Astrocyte (in vitro differentiated cells and primary cell): Measurements from ENCODE around the gene JADE1. TPM values are rescaled to one million over a fixed set of nuclear protein-coding genes. Genes with fewer than 3 reads are reported as not detected.
A peak's percentile ranks its signal among the peaks of the same experiment; 100 is the strongest.

ENCODE experiments used
- DNase-seq: peaks from one replicate; pipeline ENCODE4 v3.0.0-alpha.2; 2010; ENCODE audit warnings: low read depth
- FAIRE-seq: peaks from 2 replicates; lab custom pipeline; 2011; peaks lifted over from hg19 to GRCh38; lab: Jason Lieb, UNC
- H2AFZ ChIP-seq: 2 replicates; pipeline ENCODE4 v1.6.0; 2012; ENCODE audit warnings: low read depth, low read length, inconsistent platforms
- H3K27ac ChIP-seq: 2 replicates; pipeline ENCODE4 v1.5.1; 2011; ENCODE audit warnings: low read depth, low read length, inconsistent platforms
- H3K27me3 ChIP-seq: 2 replicates; pipeline ENCODE4 v1.6.0; 2011; ENCODE audit warnings: low read length, inconsistent platforms; ENCODE audit not compliant: insufficient read depth
- H3K36me3 ChIP-seq: 2 replicates; pipeline ENCODE4 v1.5.1; 2011; ENCODE audit warnings: low read length, inconsistent platforms; ENCODE audit not compliant: insufficient read depth
- H3K4me1 ChIP-seq: 2 replicates; pipeline ENCODE4 v1.5.1; 2011; ENCODE audit warnings: low read length, inconsistent platforms; ENCODE audit not compliant: insufficient read depth
- H3K4me2 ChIP-seq: 2 replicates; pipeline ENCODE4 v1.6.0; 2012; ENCODE audit warnings: low read length, inconsistent platforms
- H3K4me3 ChIP-seq: 2 replicates; pipeline ENCODE4 v1.5.1; 2011; ENCODE audit warnings: low read depth, mild to moderate bottlenecking, low read length, inconsistent platforms; ENCODE audit not compliant: insufficient read depth
- H3K79me2 ChIP-seq: 2 replicates; pipeline ENCODE4 v1.6.0; 2012; ENCODE audit warnings: mild to moderate bottlenecking, low read length, inconsistent platforms; ENCODE audit not compliant: insufficient read depth
- H3K9ac ChIP-seq: 2 replicates; pipeline ENCODE4 v1.6.0; 2012; ENCODE audit warnings: mild to moderate bottlenecking, low read length, inconsistent platforms
- H3K9me3 ChIP-seq: 2 replicates; pipeline ENCODE4 v1.5.1; 2012; ENCODE audit warnings: low read depth, mild to moderate bottlenecking, low read length, inconsistent platforms; ENCODE audit not compliant: insufficient read depth
- H4K20me1 ChIP-seq: 2 replicates; pipeline ENCODE4 v1.6.0; 2012; ENCODE audit warnings: low read length, inconsistent platforms; ENCODE audit not compliant: insufficient read depth
- H3K27ac Mint-ChIP-seq: one replicate; pipeline ENCODE4 v1.8.0; 2021; ENCODE audit warnings: mild to moderate bottlenecking, mixed read lengths; ENCODE audit not compliant: unreplicated experiment
- H3K27me3 Mint-ChIP-seq: one replicate; pipeline ENCODE4 v1.8.0; 2021; ENCODE audit warnings: low read depth, mixed read lengths; ENCODE audit not compliant: unreplicated experiment
- H3K36me3 Mint-ChIP-seq: one replicate; pipeline ENCODE4 v1.8.0; 2021; ENCODE audit warnings: low read depth, mixed read lengths; ENCODE audit not compliant: unreplicated experiment
- H3K4me1 Mint-ChIP-seq: one replicate; pipeline ENCODE4 v1.8.0; 2021; ENCODE audit warnings: low read depth, mixed read lengths; ENCODE audit not compliant: unreplicated experiment
- H3K4me3 Mint-ChIP-seq: one replicate; pipeline ENCODE4 v1.8.0; 2021; ENCODE audit warnings: mild to moderate bottlenecking, moderate library complexity, mixed read lengths; ENCODE audit not compliant: unreplicated experiment
- H3K9me3 Mint-ChIP-seq: one replicate; pipeline ENCODE4 v1.8.0; 2021; ENCODE audit warnings: mild to moderate bottlenecking, mixed read lengths; ENCODE audit not compliant: unreplicated experiment
- EZH2 ChIP-seq: IDR thresholded peaks from 2 replicates; pipeline ENCODE4 v1.6.1; 2012; ENCODE audit warnings: mild to moderate bottlenecking, low read length, inconsistent platforms; ENCODE audit not compliant: insufficient read depth
- total RNA-seq: library from RNA; stranded (reverse); gene quantifications from 2 replicates; pipeline ENCODE4 v1.2.1, GENCODE V29; 2021
- TF ChIP-seq, protein P1 (sequence below): IDR thresholded peaks from 2 replicates; pipeline ENCODE4 v1.5.1; 2011; ENCODE audit warnings: low read depth, mild to moderate bottlenecking, inconsistent platforms, low read length, moderate library complexity; ENCODE audit not compliant: insufficient read depth

Gene JADE1
- total RNA-seq, 1 donor from 2014 or later: 88.3 TPM

DNA sequence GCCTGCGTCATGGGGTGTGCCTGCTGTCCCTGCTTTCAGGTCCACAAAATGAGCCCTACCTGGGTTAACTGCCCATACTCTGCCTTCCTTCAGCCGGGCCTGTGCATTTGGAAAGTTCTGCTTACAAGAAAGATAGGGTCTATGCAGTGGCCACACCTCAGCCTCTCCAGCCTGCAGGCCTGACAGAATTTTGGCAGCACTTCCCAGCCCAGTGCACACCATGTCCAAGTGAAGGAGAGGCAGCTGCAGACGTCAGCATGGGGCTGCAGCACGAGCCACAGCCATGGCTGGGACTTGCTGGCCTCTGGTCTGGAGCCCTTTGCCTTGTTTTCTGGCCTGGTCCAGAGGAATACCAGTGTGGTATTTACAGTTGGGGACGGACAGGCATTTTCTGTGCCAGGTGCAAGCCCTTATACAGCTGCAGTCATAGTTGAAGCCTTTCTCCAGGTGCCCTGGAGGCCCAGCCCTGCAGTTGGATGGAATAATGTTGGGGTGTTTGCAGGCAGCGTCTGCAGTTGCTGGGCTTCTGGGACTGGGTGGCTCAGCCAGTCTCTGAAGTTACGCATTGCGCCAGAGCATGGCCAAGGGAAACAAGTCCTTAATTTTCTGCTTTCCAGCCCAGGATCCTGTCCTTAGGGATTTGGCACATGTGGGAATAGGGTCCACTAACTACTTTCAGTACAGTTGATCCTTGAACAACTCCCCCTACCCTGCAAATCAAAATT is 26.2 kb downstream of the JADE1 start:
- Histone ChIP-seq H4K20me1 (peaks cover 40% of the 10 kb centered on the region), H3K4me2 (no peak overlapping the region), H2AFZ (no peak overlapping the region), H3K4me3 (no peak overlapping the region), H3K36me3 (peaks cover 3% of the 10 kb centered on the region), H3K27ac (no peak overlapping the region), H3K4me1 (peaks cover 12% of the 10 kb centered on the region), H3K79me2 (peaks cover 93% of the 10 kb centered on the region), H3K27me3 (no peaks in the 10 kb centered on the region), H3K9me3 (no peaks in the 10 kb centered on the region), H3K9ac (no peak overlapping the region)
- no peak for FAIRE-seq
- no peak for TF ChIP-seq EZH2
- TF ChIP-seq, protein P1, sequence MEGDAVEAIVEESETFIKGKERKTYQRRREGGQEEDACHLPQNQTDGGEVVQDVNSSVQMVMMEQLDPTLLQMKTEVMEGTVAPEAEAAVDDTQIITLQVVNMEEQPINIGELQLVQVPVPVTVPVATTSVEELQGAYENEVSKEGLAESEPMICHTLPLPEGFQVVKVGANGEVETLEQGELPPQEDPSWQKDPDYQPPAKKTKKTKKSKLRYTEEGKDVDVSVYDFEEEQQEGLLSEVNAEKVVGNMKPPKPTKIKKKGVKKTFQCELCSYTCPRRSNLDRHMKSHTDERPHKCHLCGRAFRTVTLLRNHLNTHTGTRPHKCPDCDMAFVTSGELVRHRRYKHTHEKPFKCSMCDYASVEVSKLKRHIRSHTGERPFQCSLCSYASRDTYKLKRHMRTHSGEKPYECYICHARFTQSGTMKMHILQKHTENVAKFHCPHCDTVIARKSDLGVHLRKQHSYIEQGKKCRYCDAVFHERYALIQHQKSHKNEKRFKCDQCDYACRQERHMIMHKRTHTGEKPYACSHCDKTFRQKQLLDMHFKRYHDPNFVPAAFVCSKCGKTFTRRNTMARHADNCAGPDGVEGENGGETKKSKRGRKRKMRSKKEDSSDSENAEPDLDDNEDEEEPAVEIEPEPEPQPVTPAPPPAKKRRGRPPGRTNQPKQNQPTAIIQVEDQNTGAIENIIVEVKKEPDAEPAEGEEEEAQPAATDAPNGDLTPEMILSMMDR: no peak
- H3K36me3 Mint-ChIP-seq: peaks cover 21% of the 10 kb centered on the region
- H3K27ac Mint-ChIP-seq: no peak overlapping the region
- H3K9me3 Mint-ChIP-seq: no peaks in the 10 kb centered on the region
- peaks cover 40% of the 10 kb centered on the region for H3K4me1 Mint-ChIP-seq
- H3K27me3 Mint-ChIP-seq: no peaks in the 10 kb centered on the region
- H3K4me3 Mint-ChIP-seq: no peak overlapping the region
- DNase-seq: no peak

DNA sequence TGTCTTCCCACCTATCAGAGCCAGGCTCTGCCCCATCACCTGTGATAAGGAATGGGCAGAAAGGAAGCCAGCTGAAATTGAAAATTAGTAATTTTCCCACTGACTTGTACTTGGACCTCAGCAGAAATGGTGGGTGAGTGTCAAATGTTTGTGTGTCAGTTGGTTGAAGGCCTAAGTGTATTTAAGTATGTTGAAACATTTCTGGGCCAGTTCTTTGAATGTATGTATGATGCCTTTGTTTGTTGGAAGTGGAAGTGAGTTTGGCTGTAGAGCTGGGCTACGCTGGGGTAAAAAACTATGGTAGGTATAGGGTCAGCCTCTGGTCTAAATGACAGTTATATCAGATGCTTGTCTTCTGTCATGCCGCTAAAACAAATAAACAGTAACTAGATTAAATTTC is 27.7 kb downstream of the JADE1 start:
- DNase-seq: no peak
- no peak overlapping the region for H3K4me3 ChIP-seq
- H2AFZ ChIP-seq: no peak overlapping the region
- H3K36me3 ChIP-seq: peaks cover 3% of the 10 kb centered on the region
- H3K27me3 Mint-ChIP-seq: no peaks in the 10 kb centered on the region
- no peaks in the 10 kb centered on the region for H3K27me3 ChIP-seq
- H3K9me3 ChIP-seq: no peaks in the 10 kb centered on the region
- H3K36me3 Mint-ChIP-seq: peaks cover 16% of the 10 kb centered on the region
- H3K9ac ChIP-seq: no peak overlapping the region
- TF ChIP-seq EZH2: no peak
- TF ChIP-seq, protein P1: no peak
- H3K4me3 Mint-ChIP-seq: no peak overlapping the region
- H3K4me1 ChIP-seq: no peaks in the 10 kb centered on the region
- H4K20me1 ChIP-seq: peaks cover 43% of the 10 kb centered on the region
- no peaks in the 10 kb centered on the region for H3K9me3 Mint-ChIP-seq
- H3K27ac Mint-ChIP-seq: no peak overlapping the region
- no peak for FAIRE-seq
- peaks cover 32% of the 10 kb centered on the region for H3K4me1 Mint-ChIP-seq
- H3K27ac ChIP-seq: no peak overlapping the region
- H3K4me2 ChIP-seq: no peak overlapping the region
- H3K79me2 ChIP-seq: peaks cover 93% of the 10 kb centered on the region

DNA sequence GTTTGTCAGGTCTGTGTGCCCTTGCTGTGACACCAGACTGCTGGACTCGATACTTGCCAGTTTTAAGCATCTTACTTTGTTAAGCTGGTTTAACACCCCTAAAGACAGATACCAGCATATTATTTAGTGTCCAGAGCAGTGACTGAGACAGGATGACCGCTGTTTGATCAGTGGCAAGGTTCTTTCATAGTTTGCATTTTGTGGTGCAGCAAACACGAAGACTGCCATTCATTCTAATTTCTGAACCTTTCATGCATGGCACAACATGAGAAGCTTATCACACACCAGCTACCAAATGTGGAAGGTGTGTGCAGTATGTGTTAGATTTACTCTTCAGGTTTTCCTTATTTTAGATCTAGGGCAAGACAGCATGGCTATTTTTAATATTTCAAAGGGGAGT is 28.2 kb downstream of the JADE1 start:
- peaks cover 3% of the 10 kb centered on the region for H3K36me3 ChIP-seq
- TF ChIP-seq, protein P1: no peak
- no peak for TF ChIP-seq EZH2
- no peak for FAIRE-seq

More for the DNA sequence above, 28.2 kb downstream of the JADE1 start:
- H3K9me3 Mint-ChIP-seq: no peaks in the 10 kb centered on the region
- H4K20me1 ChIP-seq: peaks cover 40% of the 10 kb centered on the region
- no peaks in the 10 kb centered on the region for H3K27me3 ChIP-seq
- no peak overlapping the region for H3K27ac ChIP-seq
- H3K4me3 Mint-ChIP-seq: no peak overlapping the region
- no peak overlapping the region for H3K9ac ChIP-seq
- DNase-seq: no peak
- H3K27me3 Mint-ChIP-seq: no peaks in the 10 kb centered on the region
- no peak overlapping the region for H3K4me3 ChIP-seq
- H3K4me1 Mint-ChIP-seq: peaks cover 28% of the 10 kb centered on the region
- peaks cover 14% of the 10 kb centered on the region for H3K36me3 Mint-ChIP-seq
- no peak overlapping the region for H2AFZ ChIP-seq
- H3K27ac Mint-ChIP-seq: peak overlapping the region; percentile 0
- no peaks in the 10 kb centered on the region for H3K4me1 ChIP-seq
- H3K4me2 ChIP-seq: no peak overlapping the region
- H3K9me3 ChIP-seq: no peaks in the 10 kb centered on the region
- peaks cover 93% of the 10 kb centered on the region for H3K79me2 ChIP-seq
